ENCODE data around the gene SMCO2.

SMCO2 gene

DNA sequence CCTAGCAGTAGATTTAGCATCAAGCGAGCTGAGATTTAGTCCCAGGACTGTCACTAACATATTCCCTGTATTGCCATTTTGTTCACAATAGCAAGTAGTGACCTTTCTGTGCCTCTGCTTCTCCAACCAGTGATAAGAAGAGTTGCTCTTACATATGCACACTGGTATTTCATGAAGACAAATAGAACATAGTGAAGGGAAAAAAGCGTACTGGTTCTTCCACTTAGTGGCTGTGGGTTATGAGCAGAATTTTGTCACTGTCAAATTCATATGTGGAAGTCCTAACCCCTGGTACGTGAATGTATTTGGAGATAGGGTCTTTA is 65.1 kb downstream of the SMCO2 start:
- no peaks in the 10 kb centered on the region for H3K36me3 ChIP-seq (ENCODE audit: control insufficient read depth in 2 of 2, insufficient read depth in 1 of 2, low read length in 2 of 2)
- ChIA-PET POLR2A (no interaction called here), CTCF (interaction anchor here (0.7 to 1.0 kb wide), 2 partner anchors 45 to 246 kb away, joined by 3 to 4 read pairs; no protein-coding TSS in a partner anchor)
- no peak overlapping the region for H3K4me3 ChIP-seq (ENCODE audit: low read depth, low read length)
- TF ChIP-seq, protein P1, sequence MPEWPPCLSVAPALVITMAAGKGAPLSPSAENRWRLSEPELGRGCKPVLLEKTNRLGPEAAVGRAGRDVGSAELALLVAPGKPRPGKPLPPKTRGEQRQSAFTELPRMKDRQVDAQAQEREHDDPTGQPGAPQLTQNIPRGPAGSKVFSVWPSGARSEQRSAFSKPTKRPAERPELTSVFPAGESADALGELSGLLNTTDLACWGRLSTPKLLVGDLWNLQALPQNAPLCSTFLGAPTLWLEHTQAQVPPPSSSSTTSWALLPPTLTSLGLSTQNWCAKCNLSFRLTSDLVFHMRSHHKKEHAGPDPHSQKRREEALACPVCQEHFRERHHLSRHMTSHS (tag by site-specific recombination; IDR thresholded peaks at IDR 0.05) = no peak
- TF ChIP-seq ZNF184 (tag by site-specific recombination; IDR thresholded peaks at IDR 0.05) (no peak), ZNF19 (tag by site-specific recombination; IDR thresholded peaks at IDR 0.05; ENCODE audit: low read depth) (no peak), ZNF777 (tag by site-specific recombination; IDR thresholded peaks at IDR 0.05; ENCODE audit: borderline replicate concordance) (no peak), MZF1 (tag by site-specific recombination; IDR thresholded peaks at IDR 0.05; ENCODE audit: borderline replicate concordance) (no peak), ZXDB (tag by site-specific recombination; IDR thresholded peaks at IDR 0.05) (no peak), ZNF626 (tag by site-specific recombination; IDR thresholded peaks at IDR 0.05) (no peak), KLF7 (tag by site-specific recombination; IDR thresholded peaks at IDR 0.05; ENCODE audit: borderline replicate concordance) (no peak), ZNF133 (tag by site-specific recombination; IDR thresholded peaks at IDR 0.05) (no peak), ZNF404 (tag by site-specific recombination; IDR thresholded peaks at IDR 0.05) (no peak), BCL11B (tag by site-specific recombination; IDR thresholded peaks at IDR 0.05; ENCODE audit: low read depth) (no peak), ZNF791 (tag by site-specific recombination; IDR thresholded peaks at IDR 0.05) (no peak), ZNF354C (tag by site-specific recombination; IDR thresholded peaks at IDR 0.05; ENCODE audit: borderline replicate concordance, low read depth) (no peak), ZNF239 (tag by site-specific recombination; IDR thresholded peaks at IDR 0.05) (no peak), ZNF585B (tag by site-specific recombination; IDR thresholded peaks at IDR 0.05) (no peak), ZNF843 (tag by site-specific recombination; IDR thresholded peaks at IDR 0.05) (no peak), SP2 (tag by site-specific recombination; IDR thresholded peaks at IDR 0.05) (no peak)
- TF ChIP-seq, protein P2, sequence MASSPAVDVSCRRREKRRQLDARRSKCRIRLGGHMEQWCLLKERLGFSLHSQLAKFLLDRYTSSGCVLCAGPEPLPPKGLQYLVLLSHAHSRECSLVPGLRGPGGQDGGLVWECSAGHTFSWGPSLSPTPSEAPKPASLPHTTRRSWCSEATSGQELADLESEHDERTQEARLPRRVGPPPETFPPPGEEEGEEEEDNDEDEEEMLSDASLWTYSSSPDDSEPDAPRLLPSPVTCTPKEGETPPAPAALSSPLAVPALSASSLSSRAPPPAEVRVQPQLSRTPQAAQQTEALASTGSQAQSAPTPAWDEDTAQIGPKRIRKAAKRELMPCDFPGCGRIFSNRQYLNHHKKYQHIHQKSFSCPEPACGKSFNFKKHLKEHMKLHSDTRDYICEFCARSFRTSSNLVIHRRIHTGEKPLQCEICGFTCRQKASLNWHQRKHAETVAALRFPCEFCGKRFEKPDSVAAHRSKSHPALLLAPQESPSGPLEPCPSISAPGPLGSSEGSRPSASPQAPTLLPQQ (tag by site-specific recombination; IDR thresholded peaks at IDR 0.05) = no peak
- TF ChIP-seq, protein P3, sequence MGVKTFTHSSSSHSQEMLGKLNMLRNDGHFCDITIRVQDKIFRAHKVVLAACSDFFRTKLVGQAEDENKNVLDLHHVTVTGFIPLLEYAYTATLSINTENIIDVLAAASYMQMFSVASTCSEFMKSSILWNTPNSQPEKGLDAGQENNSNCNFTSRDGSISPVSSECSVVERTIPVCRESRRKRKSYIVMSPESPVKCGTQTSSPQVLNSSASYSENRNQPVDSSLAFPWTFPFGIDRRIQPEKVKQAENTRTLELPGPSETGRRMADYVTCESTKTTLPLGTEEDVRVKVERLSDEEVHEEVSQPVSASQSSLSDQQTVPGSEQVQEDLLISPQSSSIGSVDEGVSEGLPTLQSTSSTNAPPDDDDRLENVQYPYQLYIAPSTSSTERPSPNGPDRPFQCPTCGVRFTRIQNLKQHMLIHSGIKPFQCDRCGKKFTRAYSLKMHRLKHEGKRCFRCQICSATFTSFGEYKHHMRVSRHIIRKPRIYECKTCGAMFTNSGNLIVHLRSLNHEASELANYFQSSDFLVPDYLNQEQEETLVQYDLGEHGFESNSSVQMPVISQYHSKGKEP (tag by site-specific recombination; IDR thresholded peaks at IDR 0.05) = no peak
- no peak overlapping the region for H3K27ac ChIP-seq (ENCODE audit: extremely low read depth, low read depth, low read length)
- no peaks in the 10 kb centered on the region for H3K4me1 ChIP-seq (ENCODE audit: control insufficient read depth, insufficient read depth, low read length)
- H3K9me3 ChIP-seq (ENCODE audit: control insufficient read depth, insufficient read depth, low read depth, low read length) = no peaks in the 10 kb centered on the region

DNA sequence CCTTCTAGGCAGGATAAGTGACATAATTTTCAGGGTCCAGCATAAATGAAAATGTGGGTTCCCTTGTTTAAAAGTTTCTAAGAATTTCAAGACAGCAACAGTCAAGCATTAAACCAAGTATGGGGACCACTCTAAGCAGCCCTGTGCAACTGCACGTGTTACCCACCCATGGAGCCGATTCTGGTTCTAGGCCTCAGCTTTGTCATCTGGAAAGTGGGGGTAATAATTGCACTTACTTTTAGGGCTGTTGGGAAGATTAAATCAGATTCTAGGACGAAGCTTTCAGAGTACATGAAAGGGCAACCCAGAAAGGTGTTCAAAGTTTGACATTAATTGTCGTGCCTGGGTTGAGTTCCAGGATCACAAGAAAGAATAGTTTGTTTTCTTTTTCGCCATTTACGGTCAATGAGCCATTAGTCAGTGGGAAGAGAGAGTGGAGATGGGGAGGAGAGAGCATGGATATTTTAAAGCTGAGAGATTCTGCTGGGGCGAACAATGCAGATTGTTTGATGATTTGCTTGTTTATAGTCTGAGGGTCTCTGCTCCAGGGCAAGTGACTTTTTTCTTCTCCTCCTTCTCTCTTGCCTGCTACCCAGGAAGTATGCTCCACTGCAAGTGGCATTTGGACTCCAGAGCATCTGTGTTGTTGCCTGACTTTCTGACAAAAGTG is 66.8 kb downstream of the SMCO2 start:
- no peak overlapping the region for H3K27ac ChIP-seq (ENCODE audit: extremely low read depth, low read depth, low read length)
- H3K9me3 ChIP-seq (ENCODE audit: control insufficient read depth, insufficient read depth, low read depth, low read length) = no peaks in the 10 kb centered on the region
- CTCF ChIA-PET = interaction anchor here (0.7 to 0.9 kb wide), 2 partner anchors 10 to 66 kb away, joined by 4 to 5 read pairs; no protein-coding TSS in a partner anchor
- no peaks in the 10 kb centered on the region for H3K36me3 ChIP-seq (ENCODE audit: control insufficient read depth in 2 of 2, insufficient read depth in 1 of 2, low read length in 2 of 2)
- POLR2A ChIA-PET = interaction anchor here (1.3 kb wide), 1 partner anchor 10 kb away, joined by 3 read pairs; no protein-coding TSS in a partner anchor
- H3K4me3 ChIP-seq (ENCODE audit: low read depth, low read length) = no peak overlapping the region
- H3K4me1 ChIP-seq (ENCODE audit: control insufficient read depth, insufficient read depth, low read length) = no peaks in the 10 kb centered on the region
- no peak for TF ChIP-seq ZNF792 (tag by site-specific recombination; IDR thresholded peaks at IDR 0.05)
- TF ChIP-seq, protein P4, sequence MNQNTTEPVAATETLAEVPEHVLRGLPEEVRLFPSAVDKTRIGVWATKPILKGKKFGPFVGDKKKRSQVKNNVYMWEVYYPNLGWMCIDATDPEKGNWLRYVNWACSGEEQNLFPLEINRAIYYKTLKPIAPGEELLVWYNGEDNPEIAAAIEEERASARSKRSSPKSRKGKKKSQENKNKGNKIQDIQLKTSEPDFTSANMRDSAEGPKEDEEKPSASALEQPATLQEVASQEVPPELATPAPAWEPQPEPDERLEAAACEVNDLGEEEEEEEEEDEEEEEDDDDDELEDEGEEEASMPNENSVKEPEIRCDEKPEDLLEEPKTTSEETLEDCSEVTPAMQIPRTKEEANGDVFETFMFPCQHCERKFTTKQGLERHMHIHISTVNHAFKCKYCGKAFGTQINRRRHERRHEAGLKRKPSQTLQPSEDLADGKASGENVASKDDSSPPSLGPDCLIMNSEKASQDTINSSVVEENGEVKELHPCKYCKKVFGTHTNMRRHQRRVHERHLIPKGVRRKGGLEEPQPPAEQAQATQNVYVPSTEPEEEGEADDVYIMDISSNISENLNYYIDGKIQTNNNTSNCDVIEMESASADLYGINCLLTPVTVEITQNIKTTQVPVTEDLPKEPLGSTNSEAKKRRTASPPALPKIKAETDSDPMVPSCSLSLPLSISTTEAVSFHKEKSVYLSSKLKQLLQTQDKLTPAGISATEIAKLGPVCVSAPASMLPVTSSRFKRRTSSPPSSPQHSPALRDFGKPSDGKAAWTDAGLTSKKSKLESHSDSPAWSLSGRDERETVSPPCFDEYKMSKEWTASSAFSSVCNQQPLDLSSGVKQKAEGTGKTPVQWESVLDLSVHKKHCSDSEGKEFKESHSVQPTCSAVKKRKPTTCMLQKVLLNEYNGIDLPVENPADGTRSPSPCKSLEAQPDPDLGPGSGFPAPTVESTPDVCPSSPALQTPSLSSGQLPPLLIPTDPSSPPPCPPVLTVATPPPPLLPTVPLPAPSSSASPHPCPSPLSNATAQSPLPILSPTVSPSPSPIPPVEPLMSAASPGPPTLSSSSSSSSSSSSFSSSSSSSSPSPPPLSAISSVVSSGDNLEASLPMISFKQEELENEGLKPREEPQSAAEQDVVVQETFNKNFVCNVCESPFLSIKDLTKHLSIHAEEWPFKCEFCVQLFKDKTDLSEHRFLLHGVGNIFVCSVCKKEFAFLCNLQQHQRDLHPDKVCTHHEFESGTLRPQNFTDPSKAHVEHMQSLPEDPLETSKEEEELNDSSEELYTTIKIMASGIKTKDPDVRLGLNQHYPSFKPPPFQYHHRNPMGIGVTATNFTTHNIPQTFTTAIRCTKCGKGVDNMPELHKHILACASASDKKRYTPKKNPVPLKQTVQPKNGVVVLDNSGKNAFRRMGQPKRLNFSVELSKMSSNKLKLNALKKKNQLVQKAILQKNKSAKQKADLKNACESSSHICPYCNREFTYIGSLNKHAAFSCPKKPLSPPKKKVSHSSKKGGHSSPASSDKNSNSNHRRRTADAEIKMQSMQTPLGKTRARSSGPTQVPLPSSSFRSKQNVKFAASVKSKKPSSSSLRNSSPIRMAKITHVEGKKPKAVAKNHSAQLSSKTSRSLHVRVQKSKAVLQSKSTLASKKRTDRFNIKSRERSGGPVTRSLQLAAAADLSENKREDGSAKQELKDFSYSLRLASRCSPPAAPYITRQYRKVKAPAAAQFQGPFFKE (tag by site-specific recombination; IDR thresholded peaks at IDR 0.05; ENCODE audit: borderline replicate concordance) = no peak
- TF ChIP-seq ZNF174 (tag by site-specific recombination; IDR thresholded peaks at IDR 0.05) = no peak
- no peak for TF ChIP-seq ZSCAN16 (tag by site-specific recombination; IDR thresholded peaks at IDR 0.05)
- TF ChIP-seq, protein P5, sequence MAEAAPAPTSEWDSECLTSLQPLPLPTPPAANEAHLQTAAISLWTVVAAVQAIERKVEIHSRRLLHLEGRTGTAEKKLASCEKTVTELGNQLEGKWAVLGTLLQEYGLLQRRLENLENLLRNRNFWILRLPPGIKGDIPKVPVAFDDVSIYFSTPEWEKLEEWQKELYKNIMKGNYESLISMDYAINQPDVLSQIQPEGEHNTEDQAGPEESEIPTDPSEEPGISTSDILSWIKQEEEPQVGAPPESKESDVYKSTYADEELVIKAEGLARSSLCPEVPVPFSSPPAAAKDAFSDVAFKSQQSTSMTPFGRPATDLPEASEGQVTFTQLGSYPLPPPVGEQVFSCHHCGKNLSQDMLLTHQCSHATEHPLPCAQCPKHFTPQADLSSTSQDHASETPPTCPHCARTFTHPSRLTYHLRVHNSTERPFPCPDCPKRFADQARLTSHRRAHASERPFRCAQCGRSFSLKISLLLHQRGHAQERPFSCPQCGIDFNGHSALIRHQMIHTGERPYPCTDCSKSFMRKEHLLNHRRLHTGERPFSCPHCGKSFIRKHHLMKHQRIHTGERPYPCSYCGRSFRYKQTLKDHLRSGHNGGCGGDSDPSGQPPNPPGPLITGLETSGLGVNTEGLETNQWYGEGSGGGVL (tag by site-specific recombination; IDR thresholded peaks at IDR 0.05) = no peak

Data from HEK293 (cell line).